GM19043 (cell line): ENCODE measurements around the gene KCNIP4.

ENCODE experiments used
- ATAC-seq: cut with Tn5 transposase; IDR thresholded peaks from one replicate; pipeline ENCODE4 v1.9.1; 2021; ENCODE audit warnings: low read depth; ENCODE audit not compliant: unreplicated experiment

KCNIP4 gene

GRCh38 chr4:20904966-20905365 lies 1043.6 kb downstream of the KCNIP4 start:
- ATAC-seq = no peak

- no peak for ATAC-seq
Observed at GRCh38 chr4:20901851-20902250, 1046.7 kb downstream of the KCNIP4 start.

GRCh38 chr4:20899591-20899990 lies 1049.0 kb downstream of the KCNIP4 start:
- ATAC-seq = no peak

GRCh38 chr4:20895988-20896387 lies 1052.6 kb downstream of the KCNIP4 start:
- no peak for ATAC-seq

GRCh38 chr4:20895208-20895607 lies 1053.4 kb downstream of the KCNIP4 start:
- no peak for ATAC-seq

GRCh38 chr4:20890761-20891160 lies 1057.8 kb downstream of the KCNIP4 start:
- ATAC-seq = no peak

GRCh38 chr4:20889901-20890300 lies 1058.7 kb downstream of the KCNIP4 start:
- no peak for ATAC-seq

- no peak for ATAC-seq
Observed at GRCh38 chr4:20883677-20884076, 1064.9 kb downstream of the KCNIP4 start.

- no peak for ATAC-seq
Observed at GRCh38 chr4:20883231-20883630, 1065.3 kb downstream of the KCNIP4 start.

- ATAC-seq = no peak
Observed at GRCh38 chr4:20882500-20882899, 1066.1 kb downstream of the KCNIP4 start.

GRCh38 chr4:20881658-20882057 lies 1066.9 kb downstream of the KCNIP4 start:
- ATAC-seq = no peak

- ATAC-seq = no peak
Observed at GRCh38 chr4:20878806-20879205, 1069.8 kb downstream of the KCNIP4 start.

- ATAC-seq = no peak
Observed at GRCh38 chr4:20870436-20870835, 1078.1 kb downstream of the KCNIP4 start.

GRCh38 chr4:20868108-20868507 lies 1080.5 kb downstream of the KCNIP4 start:
- ATAC-seq = no peak

GRCh38 chr4:20860878-20861277 lies 1087.7 kb downstream of the KCNIP4 start:
- no peak for ATAC-seq

GRCh38 chr4:20859097-20859781 lies 1089.3 kb downstream of the KCNIP4 start:
- no peak for ATAC-seq

- no peak for ATAC-seq
Observed at GRCh38 chr4:20857081-20857480, 1091.5 kb downstream of the KCNIP4 start.

GRCh38 chr4:20847124-20847747 lies 1101.3 kb downstream of the KCNIP4 start:
- ATAC-seq = no peak

- no peak for ATAC-seq
Observed at GRCh38 chr4:20844311-20844710, 1104.3 kb downstream of the KCNIP4 start.

GRCh38 chr4:20840648-20841190 lies 1107.9 kb downstream of the KCNIP4 start:
- ATAC-seq = no peak

- ATAC-seq = no peak
Observed at GRCh38 chr4:20839957-20840356, 1108.6 kb downstream of the KCNIP4 start.

GRCh38 chr4:20838476-20838875 lies 1110.1 kb downstream of the KCNIP4 start:
- no peak for ATAC-seq
